Colon (tissue), 2 donors: ENCODE results near the gene CDH13.

Experiments
- FAIRE-seq: peaks from 2 replicates; lab custom pipeline; 2012; peaks lifted over from hg19 to GRCh38; lab: Jason Lieb, UNC
- donor health status: control.
- donor health status: control.

Gene CDH13

GRCh38 chr16:82628711-82629110, 1.9 kb downstream of the CDH13 start:
- no peak for FAIRE-seq

GRCh38 chr16:82629441-82630027, 2.8 kb downstream of the CDH13 start:
- no peak for FAIRE-seq

- FAIRE-seq: no peak
Measured at GRCh38 chr16:82630219-82630618, 3.5 kb downstream of the CDH13 start.

- FAIRE-seq: no peak
Measured at GRCh38 chr16:82630688-82631087, 3.9 kb downstream of the CDH13 start.

- FAIRE-seq: no peak
Measured at GRCh38 chr16:82631701-82632685, 5.2 kb downstream of the CDH13 start.

GRCh38 chr16:82633964-82634600, 7.3 kb downstream of the CDH13 start:
- FAIRE-seq: no peak

- FAIRE-seq: no peak
Measured at GRCh38 chr16:82634955-82635610, 8.3 kb downstream of the CDH13 start.

- FAIRE-seq: no peak
Measured at GRCh38 chr16:82636485-82636884, 9.7 kb downstream of the CDH13 start.

- no peak for FAIRE-seq
Measured at GRCh38 chr16:82636958-82637357, 10.2 kb downstream of the CDH13 start.

GRCh38 chr16:82638095-82638798, 11.5 kb downstream of the CDH13 start:
- no peak for FAIRE-seq

GRCh38 chr16:82639263-82639662, 12.5 kb downstream of the CDH13 start:
- FAIRE-seq: no peak

GRCh38 chr16:82639666-82640336, 13.0 kb downstream of the CDH13 start:
- FAIRE-seq: no peak

GRCh38 chr16:82641336-82641984, 14.7 kb downstream of the CDH13 start:
- no peak for FAIRE-seq

- FAIRE-seq: no peak
Measured at GRCh38 chr16:82643136-82643535, 16.4 kb downstream of the CDH13 start.

- no peak for FAIRE-seq
Measured at GRCh38 chr16:82643936-82644630, 17.3 kb downstream of the CDH13 start.

GRCh38 chr16:82646504-82646903, 19.7 kb downstream of the CDH13 start:
- FAIRE-seq: no peak

GRCh38 chr16:82649766-82650165, 23.0 kb downstream of the CDH13 start:
- FAIRE-seq: no peak

GRCh38 chr16:82650804-82651203, 24.0 kb downstream of the CDH13 start:
- no peak for FAIRE-seq

GRCh38 chr16:82651921-82652601, 25.3 kb downstream of the CDH13 start:
- FAIRE-seq: no peak
